ENCODE measurements around the gene CLDN34.

CLDN34 gene

DNA sequence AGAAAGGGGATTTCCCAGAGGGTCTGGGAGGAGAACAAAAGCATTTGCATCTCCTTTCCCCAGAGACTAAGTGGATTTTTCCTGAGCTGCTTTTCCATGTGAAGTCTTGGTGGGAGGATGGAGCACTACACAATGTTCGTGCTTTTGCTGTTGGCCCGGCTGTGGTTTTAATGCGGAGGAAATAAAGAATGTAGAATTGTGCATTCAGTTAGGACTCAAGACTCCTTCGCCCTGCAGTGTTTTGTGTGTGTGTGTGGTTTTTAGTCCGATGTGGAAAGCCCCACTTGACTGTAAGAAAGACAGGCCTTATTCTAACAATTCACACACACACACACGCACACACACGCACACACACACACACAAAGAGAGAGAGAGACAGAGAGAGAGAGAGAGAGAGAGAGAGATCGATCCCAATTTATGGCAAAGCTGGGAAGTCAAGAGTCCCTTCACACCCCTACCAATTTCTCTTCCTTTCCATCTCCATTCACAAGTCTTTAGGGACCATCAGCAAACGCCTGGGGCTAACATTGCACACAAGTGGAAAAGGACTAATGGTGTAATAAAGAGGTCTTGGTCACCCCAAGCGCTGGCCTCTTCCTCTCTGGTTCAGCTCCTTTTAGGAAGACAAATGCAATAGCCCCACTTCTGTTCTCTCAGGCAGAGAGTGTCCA lies 44.2 kb downstream of the CLDN34 start:
- DNase-seq: no peak
- intact Hi-C loops (cut with DNase I): no loop called here

DNA sequence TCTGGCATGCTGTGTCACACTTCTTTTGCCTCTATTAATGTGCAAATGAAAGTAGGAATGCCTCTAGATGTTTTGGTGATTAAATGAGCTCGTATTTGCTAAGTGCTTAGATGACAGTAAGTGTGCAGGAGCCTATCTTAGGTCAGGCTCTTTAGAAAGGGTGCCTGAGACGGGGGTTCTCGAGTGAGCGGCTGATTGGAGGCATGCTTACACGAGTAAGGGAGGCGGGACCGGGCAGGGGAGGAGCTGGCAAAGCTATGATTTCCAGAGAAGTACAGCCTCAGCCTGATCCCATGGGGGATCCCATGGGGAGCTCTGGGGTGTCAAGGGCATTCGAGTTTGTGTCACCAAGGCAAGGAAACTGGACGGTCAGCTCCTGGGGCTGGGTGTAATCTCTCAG lies 44.8 kb downstream of the CLDN34 start:
- peak in 1 of 42 donors; percentile 51 for DNase-seq
- intact Hi-C loops (cut with DNase I): no loop called here

DNA sequence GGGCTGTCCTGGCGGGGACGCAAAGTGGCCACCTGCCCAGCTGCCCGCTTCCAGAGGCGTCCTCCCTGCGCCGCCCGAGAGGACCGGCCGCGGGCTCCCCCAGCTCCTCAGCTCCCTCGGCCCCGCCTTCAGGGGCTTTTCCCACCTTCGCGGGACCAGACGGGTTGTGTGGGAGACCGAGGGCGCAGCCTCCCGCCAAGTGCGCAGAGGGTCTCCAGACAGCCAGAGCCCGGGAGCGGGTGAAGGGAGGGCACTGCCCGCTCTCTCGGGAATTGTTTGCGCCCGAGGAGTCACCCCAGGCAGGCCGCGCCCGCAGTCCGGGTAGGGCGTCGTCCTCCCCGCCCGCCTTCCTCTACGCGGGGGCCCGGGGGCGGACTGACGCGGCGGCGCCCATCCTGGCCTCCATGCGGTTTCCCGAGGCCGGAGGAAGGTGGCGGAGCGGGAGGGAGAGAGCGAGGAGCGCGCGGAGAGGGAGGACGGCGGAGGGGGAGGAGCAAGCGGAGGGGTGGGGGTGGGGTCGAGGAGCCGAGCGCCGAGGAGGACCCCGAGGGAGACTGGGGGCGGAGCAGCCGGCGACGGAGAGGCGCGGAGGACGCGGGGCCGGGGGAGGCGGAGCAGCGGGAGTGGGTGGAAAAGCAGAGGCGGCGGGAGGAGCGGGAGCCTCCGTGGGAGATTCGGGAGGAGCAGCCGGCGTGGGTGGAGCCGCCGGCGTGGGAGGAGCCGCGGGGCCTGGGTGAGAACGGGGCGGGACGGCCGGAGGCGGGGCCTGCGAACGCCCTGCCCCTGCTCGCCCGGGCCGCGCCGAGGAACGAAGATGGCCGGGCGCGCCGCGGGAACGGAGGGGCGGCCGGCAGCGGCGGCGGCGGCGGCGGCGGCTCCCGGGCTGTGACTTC lies 47.5 kb downstream of the CLDN34 start:
- DNase-seq: peak; percentile 34 to 92 (median 85)
- intact Hi-C loops (cut with DNase I): no loop called here

DNA sequence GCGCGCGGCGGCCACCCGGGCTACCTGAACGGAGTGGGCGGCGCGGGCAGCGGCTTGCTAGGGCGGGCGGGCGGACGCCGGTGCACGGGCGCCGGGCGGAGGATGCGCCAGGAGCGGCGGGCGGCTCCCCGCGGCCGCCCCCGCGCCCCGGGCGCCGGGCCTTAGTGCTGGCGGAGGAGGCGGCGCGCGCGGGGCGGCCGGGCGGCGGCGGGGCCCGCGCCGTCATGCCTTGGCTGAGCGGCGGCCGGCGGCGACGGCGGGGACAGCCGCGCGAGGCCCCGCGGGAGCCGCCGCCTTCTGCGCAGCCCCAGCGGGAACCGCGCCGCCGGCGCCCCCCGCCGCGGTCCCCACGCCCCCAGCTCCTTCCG lies 48.2 kb downstream of the CLDN34 start:
- no peak for DNase-seq
- intact Hi-C loops (cut with DNase I): no loop called here

DNA sequence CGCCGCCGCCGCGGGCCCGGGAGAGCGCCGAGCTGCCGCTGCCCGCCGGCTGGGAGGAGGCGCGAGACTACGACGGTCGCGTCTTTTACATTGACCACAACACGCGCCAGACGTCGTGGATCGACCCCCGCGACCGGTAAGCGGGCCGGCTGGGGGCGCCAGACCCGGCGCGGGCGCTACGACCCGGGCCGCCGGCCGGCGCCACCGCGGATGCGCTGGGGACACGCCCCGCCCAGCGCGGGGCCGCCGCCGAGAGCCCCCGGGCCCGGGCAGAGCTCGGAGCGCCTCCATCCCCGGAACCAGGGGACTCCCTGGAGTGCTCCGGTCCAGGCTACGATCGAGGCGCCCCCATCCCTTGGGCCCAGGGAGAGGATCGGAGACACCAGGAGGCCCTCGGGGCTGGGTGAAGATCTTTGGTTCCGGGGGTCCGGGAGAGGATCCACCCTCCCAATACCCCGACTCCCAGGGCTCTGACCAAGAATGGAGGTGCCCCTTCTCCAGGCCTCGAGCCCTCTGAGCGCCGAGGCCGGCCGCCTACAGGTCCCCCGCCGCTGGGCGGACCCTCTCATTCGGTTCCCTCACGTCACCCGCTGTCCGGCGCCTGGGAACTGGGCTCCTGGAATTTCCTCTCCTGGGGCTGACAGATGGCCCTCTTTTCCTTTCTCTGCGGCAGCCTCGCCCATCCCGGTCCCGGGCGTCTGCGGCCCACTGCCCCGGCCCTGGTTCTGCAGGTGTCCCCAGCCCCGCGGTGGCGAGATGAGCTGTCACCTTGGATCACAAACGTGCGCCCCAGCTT lies 48.8 kb downstream of the CLDN34 start:
- intact Hi-C loops (cut with DNase I): no loop called here
- DNase-seq: peak in 17 of 42 donors; percentile 7 to 54 (median 32)

DNA sequence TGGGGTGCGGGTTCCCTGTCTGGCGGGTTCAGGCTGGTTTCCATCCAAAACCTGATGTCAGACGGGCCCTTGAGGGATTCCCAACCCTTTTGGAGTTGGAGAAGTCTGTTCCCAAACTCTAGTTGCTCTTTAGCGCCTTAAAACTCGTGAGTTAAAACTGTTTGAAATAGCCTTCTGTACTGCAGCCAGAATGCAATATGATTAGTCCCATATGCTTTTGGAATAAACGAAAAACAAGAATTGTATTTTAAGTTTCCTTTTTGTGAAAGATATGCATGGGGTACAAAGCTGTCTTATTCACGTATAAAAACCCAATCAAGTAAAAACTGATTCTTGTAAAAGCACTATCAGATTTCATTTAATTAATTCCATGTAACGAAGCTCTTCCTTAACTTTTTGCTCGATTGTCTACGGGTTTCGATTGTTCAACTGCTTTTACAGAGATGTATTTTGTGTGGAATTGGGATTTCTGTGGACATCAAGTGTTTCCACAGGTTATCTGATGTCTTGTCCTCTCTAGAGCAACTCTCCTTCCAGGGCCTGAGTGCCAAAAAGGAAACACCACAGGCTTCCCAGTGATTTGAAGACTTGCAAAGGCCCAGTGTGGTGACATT lies 49.5 kb downstream of the CLDN34 start:
- intact Hi-C loops (cut with DNase I): no loop called here
- DNase-seq: no peak

DNA sequence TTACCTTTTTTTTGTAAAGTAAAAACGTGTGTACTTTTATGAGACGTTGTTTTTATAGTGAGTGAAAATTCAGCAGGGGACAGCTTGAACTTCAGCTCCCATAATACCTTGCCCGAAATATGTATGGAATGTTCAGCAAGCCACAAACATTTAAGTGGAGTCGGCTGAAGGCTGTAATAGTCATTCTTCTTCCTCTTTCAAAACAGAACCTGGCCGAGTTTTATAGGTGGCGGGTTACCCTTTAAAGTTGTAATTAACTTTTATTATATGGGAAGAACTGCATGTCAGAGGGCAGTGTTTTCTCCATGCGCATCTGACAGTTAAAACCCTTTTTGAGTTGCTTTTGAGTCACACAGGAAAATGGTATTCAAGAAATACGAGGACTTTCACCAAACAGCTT lies 50.7 kb downstream of the CLDN34 start:
- intact Hi-C loops (cut with DNase I): no loop called here
- DNase-seq: no peak
